OCI-LY7 (cell line): Measurements from ENCODE around the gene METTL26.

Experiments used
- CTCF ChIP-seq: fragments of 200-600 bp; sonication (generic); conservative IDR thresholded peaks from 2 replicates; pipeline ENCODE4 v1.5.1; 2014; ENCODE audit warnings: mild to moderate bottlenecking, antibody characterized with exemption, low read length, moderate library complexity, mixed read lengths
- EZH2phosphoT487 ChIP-seq: fragments of 200-600 bp; sonication (generic); IDR thresholded peaks from 2 replicates; pipeline ENCODE4 v1.6.1; 2018; ENCODE audit warnings: low read depth, borderline replicate concordance, mild to moderate bottlenecking, mixed run types, antibody characterized with exemption, low read length, moderate library complexity, mixed read lengths

- TF ChIP-seq EZH2phosphoT487 (no peak), CTCF (no peak)
Measured at GRCh38 chr16:651844-652243, 15.7 kb upstream of the METTL26 start.
